Measurements from ENCODE around the gene ZFYVE19. TPM values are rescaled to one million over a fixed set of nuclear protein-coding genes. Genes with fewer than 3 reads are reported as not detected.

Gene ZFYVE19
- total and polyA plus RNA-seq, 2 experiments from 2014 or later = 8.5 to 22.7 TPM

- Histone ChIP-seq H4K20me1 (replicated peaks; ENCODE audit: insufficient read depth) (no peaks in the 10 kb centered on the region), H3K27ac (ENCODE audit: low read depth) (no peak overlapping the region), H3K4me3 (no peak overlapping the region), H3K27me3 (ENCODE audit: insufficient read depth) (no peaks in the 10 kb centered on the region), H3F3A (replicated peaks; ENCODE audit: low read depth) (no peaks in the 10 kb centered on the region), H2AFZ (no peak overlapping the region), H3K36me3 (ENCODE audit: insufficient read depth) (no peaks in the 10 kb centered on the region), H3K4me2 (no peak overlapping the region), H3K4me1 (ENCODE audit: insufficient read depth) (no peaks in the 10 kb centered on the region), H3K9me2 (ENCODE audit: insufficient read depth) (no peaks in the 10 kb centered on the region), H3K79me2 (replicated peaks; ENCODE audit: insufficient read depth) (no peaks in the 10 kb centered on the region)
- no peaks in the 10 kb centered on the region for H3K4me1 Mint-ChIP-seq
- peaks cover 6% of the 10 kb centered on the region for H3K27me3 Mint-ChIP-seq (ENCODE audit: insufficient read depth, low read depth, poor library complexity)
- no peaks in the 10 kb centered on the region for H3K9me3 Mint-ChIP-seq
- no peak for DNase-seq (ENCODE audit: low spot score)
- TF ChIP-seq, protein P1, sequence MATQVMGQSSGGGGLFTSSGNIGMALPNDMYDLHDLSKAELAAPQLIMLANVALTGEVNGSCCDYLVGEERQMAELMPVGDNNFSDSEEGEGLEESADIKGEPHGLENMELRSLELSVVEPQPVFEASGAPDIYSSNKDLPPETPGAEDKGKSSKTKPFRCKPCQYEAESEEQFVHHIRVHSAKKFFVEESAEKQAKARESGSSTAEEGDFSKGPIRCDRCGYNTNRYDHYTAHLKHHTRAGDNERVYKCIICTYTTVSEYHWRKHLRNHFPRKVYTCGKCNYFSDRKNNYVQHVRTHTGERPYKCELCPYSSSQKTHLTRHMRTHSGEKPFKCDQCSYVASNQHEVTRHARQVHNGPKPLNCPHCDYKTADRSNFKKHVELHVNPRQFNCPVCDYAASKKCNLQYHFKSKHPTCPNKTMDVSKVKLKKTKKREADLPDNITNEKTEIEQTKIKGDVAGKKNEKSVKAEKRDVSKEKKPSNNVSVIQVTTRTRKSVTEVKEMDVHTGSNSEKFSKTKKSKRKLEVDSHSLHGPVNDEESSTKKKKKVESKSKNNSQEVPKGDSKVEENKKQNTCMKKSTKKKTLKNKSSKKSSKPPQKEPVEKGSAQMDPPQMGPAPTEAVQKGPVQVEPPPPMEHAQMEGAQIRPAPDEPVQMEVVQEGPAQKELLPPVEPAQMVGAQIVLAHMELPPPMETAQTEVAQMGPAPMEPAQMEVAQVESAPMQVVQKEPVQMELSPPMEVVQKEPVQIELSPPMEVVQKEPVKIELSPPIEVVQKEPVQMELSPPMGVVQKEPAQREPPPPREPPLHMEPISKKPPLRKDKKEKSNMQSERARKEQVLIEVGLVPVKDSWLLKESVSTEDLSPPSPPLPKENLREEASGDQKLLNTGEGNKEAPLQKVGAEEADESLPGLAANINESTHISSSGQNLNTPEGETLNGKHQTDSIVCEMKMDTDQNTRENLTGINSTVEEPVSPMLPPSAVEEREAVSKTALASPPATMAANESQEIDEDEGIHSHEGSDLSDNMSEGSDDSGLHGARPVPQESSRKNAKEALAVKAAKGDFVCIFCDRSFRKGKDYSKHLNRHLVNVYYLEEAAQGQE (IDR thresholded peaks at IDR 0.05; ENCODE audit: unreplicated experiment) = no peak
- TF ChIP-seq CREB1 (CRISPR knock-in tag; IDR thresholded peaks at IDR 0.05; ENCODE audit: low read depth) (no peak), POLR2AphosphoS5 (IDR thresholded peaks at IDR 0.05; ENCODE audit: low read depth) (no peak), JUNB (IDR thresholded peaks at IDR 0.05; ENCODE audit: unreplicated experiment) (no peak), CTCF (conservative IDR thresholded peaks at IDR 0.05; ENCODE audit: low read depth in 2 of 2) (no peak), STAT1 (IDR thresholded peaks at IDR 0.05; ENCODE audit: unreplicated experiment) (no peak), NANOG (IDR thresholded peaks at IDR 0.05; ENCODE audit: borderline replicate concordance) (no peak), EZH2phosphoT487 (IDR thresholded peaks at IDR 0.05; ENCODE audit: unreplicated experiment) (no peak)
- TF ChIP-seq, protein P2, sequence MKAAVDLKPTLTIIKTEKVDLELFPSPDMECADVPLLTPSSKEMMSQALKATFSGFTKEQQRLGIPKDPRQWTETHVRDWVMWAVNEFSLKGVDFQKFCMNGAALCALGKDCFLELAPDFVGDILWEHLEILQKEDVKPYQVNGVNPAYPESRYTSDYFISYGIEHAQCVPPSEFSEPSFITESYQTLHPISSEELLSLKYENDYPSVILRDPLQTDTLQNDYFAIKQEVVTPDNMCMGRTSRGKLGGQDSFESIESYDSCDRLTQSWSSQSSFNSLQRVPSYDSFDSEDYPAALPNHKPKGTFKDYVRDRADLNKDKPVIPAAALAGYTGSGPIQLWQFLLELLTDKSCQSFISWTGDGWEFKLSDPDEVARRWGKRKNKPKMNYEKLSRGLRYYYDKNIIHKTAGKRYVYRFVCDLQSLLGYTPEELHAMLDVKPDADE (IDR thresholded peaks at IDR 0.05) = no peak
- peaks cover 6% of the 10 kb centered on the region; the same call in 1 of the 3 replicates for H3K36me3 Mint-ChIP-seq (ENCODE audit: low read depth)
- H3K4me3 Mint-ChIP-seq = no peak overlapping the region
- no peak for ATAC-seq
- H3K27ac Mint-ChIP-seq = no peak overlapping the region
Observed at GRCh38 chr15:40815042-40815698, 8.3 kb downstream of the ZFYVE19 start.
